ENCODE measurements around the gene PIK3R3. TPM values are rescaled to one million over a fixed set of nuclear protein-coding genes. Genes with fewer than 3 reads are reported as not detected.
"Not testable (repeated sequence)": the region's sequence is repeated elsewhere in the genome, so short reads cannot be mapped to it uniquely, and the experiment has no call there.

PIK3R3 gene
- polyA plus RNA-seq, 3 donors: 24.6 to 29.3 (median 25.0) TPM

DNA sequence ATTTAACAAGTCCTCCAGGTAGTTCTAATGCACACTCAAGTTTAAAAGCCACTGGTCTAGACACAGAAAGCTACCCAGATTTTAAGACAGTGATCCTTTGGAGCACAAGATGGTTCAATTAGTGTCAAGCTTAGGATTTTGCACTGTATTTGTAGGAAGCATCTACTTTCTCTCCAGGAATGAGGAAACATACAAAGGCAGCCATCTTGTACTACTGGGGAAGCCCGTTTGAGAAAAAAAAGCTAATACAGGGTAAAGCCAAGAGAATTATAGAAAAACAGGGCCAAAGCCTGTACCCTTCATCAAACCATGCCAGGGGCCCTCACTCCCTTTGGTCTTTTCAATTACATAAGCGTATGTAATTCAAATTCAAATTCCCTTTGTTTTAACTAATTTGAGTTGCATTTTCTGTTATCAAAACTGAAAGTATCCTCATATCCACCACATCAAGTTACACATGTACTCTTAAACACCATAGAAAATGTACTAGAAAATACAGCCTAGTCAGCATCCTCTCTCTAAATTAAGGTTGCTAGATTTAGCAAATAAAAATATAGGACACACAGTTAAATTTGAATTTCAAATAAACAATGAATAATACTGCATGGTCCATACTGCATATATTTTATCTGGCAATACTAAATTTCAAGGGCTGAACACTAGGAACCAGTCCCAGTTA lies 17.4 kb downstream of the PIK3R3 start:
- DNase-seq: no peak

DNA sequence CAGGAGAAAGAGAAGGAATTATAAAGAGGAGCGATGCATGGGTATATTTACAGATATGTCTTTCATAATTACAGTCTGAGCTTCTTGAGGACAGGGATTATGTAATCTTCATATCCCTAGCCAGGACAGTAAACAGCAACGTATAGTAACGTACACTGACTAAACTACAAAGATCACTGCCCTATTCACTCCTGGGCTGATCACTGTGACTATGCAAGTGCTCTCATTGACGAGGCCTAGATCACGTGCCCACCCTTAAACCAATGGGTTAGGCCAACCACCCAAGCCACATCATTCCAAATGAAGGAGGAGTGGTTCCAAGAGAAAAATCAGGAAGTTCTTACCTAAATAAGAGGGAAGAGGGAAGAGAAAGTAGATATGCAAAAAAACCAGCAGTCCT lies 18.5 kb downstream of the PIK3R3 start:
- no peak for DNase-seq

DNA sequence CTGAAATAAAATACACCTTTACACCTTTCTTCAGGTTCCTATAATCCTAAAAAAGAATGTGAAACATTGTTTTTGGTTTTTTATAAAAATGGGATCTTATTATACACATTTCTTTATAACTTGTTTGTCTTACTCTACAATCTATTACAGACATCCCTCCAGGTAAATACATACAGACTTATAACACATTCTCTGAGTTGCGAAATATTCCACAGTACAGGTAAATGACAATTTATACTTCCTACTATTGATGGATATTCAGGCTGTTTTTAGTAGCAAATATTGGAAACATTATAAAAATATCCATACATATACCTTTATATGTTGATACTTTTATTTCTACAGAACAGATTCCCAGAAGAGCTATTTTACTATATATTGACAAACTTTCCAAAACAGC lies 20.3 kb downstream of the PIK3R3 start:
- DNase-seq: no peak

DNA sequence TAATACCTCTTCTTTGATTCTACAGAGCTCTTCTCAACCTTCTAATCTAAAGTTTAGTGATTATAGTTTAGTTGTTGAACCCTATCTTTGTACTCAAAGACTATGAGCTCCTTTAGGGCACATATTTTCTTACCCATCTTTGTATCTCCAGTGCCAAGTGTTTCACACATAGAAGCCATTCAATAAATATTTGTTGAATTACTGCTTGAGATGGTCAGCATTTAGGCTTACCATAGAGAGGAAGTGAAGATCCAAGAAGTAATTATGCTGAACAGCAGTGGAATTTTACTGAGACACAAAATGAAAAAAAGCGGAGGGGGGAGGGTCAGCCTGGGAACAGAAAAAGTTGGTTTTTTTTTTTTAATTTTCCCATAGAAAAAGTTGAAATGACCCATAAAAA lies 21.9 kb downstream of the PIK3R3 start:
- no peak for DNase-seq

GRCh38 chr1:46102769-46103476 lies 29.5 kb downstream of the PIK3R3 start:
- DNase-seq: no peak

GRCh38 chr1:46099215-46099614 lies 33.2 kb downstream of the PIK3R3 start:
- no peak for DNase-seq

DNA sequence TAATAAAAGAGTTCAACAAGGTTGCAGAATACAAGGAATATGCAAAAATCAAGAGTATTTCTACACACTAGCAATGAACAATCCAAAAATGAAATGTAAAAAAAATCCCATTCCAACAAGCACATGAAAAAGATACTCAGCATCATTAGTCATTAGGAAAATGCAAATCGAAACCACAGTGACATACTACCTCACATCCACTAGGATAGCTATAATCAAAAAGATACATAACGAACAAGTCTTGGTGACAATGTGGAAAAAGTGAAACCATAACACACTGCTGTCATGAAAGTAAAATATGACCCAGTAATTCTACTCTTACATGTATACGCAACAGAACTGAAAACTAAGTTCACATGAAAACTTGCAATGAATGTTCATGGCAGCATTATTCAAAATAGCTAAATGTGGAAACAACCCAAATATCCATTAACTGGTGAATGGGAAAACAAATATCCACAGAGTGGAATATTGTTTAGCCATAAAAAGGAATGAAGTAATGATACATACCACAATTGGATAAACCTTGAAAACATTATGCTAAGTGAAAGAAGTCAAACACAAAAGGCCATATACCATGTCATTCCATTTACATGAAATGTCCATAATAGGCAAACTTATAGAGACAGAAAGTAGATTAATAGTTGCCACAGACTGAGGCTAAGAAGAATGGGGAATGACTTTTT lies 34.3 kb downstream of the PIK3R3 start:
- no peak for DNase-seq

DNA sequence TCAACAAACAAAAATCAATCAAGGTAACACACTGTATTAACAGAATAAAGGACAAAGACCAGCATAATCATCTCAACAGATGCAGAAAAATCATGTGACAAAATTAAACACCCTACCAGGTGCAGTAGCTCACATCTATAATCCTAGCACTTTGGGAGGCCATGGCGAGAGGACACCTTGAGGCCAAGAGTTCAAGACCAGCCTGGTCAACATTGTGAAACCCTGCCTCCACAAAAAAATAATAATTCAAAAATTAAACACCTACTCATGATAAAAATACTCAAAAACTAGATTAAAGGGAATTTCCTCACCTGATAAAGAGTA lies 35.3 kb downstream of the PIK3R3 start:
- no peak for DNase-seq

- DNase-seq: no peak
Measured at GRCh38 chr1:46096269-46097148, 35.9 kb downstream of the PIK3R3 start.

DNA sequence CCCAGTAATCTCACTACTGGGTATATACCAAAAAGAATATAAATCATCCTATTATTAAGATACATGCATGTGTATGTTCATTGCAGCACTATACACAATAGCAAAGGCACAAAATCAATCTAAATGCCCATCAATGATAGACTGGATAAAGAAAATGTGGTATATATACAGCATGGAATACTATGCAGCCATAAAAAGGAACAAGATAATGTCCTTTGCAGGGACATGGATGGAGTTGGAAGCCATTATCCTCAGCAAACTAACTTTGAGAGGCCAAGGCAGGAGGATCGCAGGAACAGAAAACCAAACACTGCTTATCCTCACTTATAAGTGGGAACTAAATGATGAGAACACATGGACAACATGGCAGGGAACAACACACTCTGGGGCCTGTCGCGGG lies 37.3 kb downstream of the PIK3R3 start:
- not testable (repeated sequence) for DNase-seq

DNA sequence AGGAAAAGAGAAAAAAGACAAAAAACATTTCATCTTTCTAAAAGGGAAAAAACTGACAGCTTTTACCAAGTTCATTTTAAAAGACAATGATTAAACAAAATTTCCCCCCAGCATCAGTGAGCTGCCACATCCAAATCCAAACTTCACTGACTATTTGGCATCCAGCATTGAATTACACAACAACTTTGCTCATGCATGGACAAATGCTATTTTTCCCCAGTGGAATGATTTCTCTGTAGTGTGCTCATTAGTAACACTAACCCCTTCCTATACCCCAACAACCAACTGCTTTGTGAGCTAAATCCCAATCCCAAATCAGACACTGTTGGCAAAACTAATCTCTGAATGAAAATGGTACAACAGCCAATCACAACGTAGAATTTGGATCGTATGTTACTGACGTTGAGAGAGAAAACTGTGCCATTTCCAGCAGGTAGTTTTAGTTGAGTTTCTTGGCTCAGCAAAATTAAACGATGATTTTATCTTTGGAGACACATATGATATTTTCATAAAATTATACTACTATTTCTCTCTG lies 37.9 kb downstream of the PIK3R3 start:
- DNase-seq: no peak

- DNase-seq: not testable (repeated sequence)
Measured at GRCh38 chr1:46093832-46094231, 38.6 kb downstream of the PIK3R3 start.

DNA sequence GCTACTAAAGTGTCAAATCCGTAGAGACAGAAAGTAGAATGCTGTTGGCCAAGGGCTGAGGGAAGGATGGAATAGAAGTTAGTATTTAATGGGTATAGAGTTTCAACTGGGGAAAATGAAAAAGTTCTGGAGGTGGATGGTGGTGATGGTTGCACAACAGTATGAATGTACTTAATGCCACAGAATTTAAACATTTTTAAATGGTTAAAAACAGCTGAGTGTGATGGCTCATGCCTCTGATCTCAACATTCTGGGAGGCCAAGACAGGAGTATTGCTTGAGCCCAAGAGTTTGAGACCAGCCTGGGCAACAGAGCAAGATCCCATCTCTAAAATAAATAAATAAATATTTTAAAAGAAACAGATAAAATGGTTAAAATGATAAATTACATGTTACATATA lies 44.5 kb downstream of the PIK3R3 start:
- DNase-seq: no peak

DNA sequence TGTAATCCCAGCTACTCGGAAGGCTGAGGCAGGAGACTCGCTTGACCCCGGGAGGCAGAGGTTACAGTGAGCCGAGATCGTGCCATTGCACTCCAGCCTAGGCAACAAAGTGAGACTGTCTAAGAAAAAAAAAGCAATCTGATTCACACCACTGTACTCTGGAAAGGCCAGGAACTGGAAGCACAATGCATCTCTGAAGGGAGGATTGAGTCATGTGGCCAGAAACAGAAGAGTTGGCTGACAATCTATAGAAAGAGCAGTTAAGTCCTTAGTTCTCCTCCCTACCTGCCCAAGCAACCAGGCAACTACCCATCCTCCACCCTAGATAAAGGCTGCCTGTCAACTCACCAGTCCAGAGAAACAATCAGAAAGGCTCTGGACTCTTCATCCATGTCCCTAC lies 45.9 kb downstream of the PIK3R3 start:
- DNase-seq: no peak

- DNase-seq: no peak
Measured at GRCh38 chr1:46084553-46085451, 47.6 kb downstream of the PIK3R3 start.

DNA sequence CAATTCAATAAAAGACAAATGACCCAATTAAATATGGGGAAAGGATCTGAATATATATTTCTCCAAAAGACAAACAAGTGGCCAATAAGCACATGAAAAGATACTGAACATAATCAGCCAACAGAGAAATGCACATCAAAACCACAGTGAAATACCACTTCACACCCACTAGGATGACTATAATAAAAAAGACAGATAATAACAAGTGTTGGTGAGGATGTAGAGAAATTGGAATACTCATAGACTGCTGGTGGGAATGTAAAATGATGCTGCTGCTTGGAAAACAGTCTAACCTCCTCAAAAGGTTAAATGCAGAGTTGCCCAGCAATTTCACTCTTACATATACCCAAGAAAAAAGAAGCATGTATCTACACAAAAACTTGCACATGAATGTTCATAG lies 48.9 kb downstream of the PIK3R3 start:
- DNase-seq: no peak

GRCh38 chr1:46081619-46082018 lies 50.8 kb downstream of the PIK3R3 start:
- DNase-seq: no peak

DNA sequence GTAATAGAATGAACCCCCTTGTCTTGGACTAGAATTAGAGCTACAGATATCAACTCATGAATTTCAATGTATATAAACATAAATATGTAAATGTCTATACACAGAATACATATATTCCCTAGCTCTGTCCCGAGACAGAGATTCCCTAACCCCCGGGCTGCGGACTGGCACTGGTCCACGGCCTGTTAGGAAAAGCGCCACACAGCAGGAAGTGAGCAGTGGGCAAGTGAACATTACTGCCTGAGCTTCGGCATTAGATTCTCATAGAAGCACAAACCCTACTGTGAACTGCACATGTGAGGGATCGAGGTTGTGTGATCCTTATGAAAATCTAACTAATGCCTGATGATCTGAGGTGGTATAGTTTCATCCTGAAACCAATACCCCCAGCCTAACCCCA lies 51.2 kb downstream of the PIK3R3 start:
- no peak for DNase-seq

DNA sequence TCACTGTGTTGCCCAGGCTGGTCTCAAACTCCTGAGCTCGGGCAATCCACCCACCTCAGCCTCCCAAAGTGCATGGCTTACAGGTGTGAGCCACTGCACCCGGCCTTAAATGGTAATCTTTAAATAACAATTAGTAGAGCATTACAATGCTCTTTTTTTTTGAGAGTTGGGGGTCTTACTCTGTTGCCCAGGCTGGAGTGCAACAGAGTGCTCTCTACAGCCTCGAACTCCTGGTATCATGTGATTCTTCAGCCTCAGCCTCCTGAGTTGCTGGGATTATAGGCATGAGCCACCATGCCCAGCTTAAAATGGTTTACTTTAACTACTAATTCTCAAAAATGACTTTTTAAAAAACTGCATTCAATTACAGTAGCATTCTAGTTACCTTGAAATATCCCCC lies 52.2 kb downstream of the PIK3R3 start:
- DNase-seq: no peak

GRCh38 chr1:46077644-46078043 lies 54.8 kb downstream of the PIK3R3 start:
- DNase-seq: no peak

GRCh38 chr1:46076343-46076742 lies 56.1 kb downstream of the PIK3R3 start:
- no peak for DNase-seq
